HEK293 (cell line): ENCODE measurements around the gene PRDM7.

Experiments used
- CTCF ChIA-PET: fragments of 350-600 bp; formaldehyde crosslinking; extraction: SDS; loops from one replicate; lab custom pipeline; 2021; ENCODE audit warnings: antibody characterized with exemption; lab: Yijun Ruan, JAX
- POLR2A ChIA-PET: fragments of 300-600 bp; formaldehyde crosslinking; extraction: SDS; loops from one replicate; lab custom pipeline; 2020; ENCODE audit warnings: antibody characterized with exemption, inconsistent platforms; lab: Yijun Ruan, JAX
- H3K27ac ChIP-seq: fragments of 200-500 bp; sonication (Bioruptor generic); 2 replicates; pipeline ENCODE4 v1.5.1; 2014; ENCODE audit warnings: low read depth, low read length, control low read depth, inconsistent platforms; ENCODE audit errors: extremely low read depth
- H3K36me3 ChIP-seq, 2 experiments: fragments of 200-500 bp in 1 of 2; sonication (Bioruptor generic) in 1 of 2; 1 replicate in 1 of 2; 2 replicates in 1 of 2; pipeline ENCODE4 v1.5.1; 2014 to 2017; ENCODE audit warnings: inconsistent platforms in 2 of 2, low read length in 2 of 2; ENCODE audit not compliant: control insufficient read depth in 2 of 2, insufficient read depth in 1 of 2
- H3K4me1 ChIP-seq: fragments of 200-500 bp; sonication (Bioruptor generic); 2 replicates; pipeline ENCODE4 v1.5.1; 2014; ENCODE audit warnings: mild to moderate bottlenecking, low read length, inconsistent platforms; ENCODE audit not compliant: control insufficient read depth, insufficient read depth
- H3K4me3 ChIP-seq: 2 replicates; pipeline ENCODE4 v1.5.1; 2011; ENCODE audit warnings: low read depth, mild to moderate bottlenecking, control low read depth, low read length, moderate library complexity
- H3K9me3 ChIP-seq: fragments of 200-500 bp; sonication (Bioruptor generic); 2 replicates; pipeline ENCODE4 v1.5.1; 2014; ENCODE audit warnings: low read depth, low read length, inconsistent platforms; ENCODE audit not compliant: control insufficient read depth, insufficient read depth
- EGR2 ChIP-seq: fragments of 450-650 bp; formaldehyde crosslinking; IDR thresholded peaks from 2 replicates; pipeline ENCODE4 v1.5.1; 2016; ENCODE audit warnings: low read depth, missing biosample characterization, missing genetic modification characterization
- GFI1B ChIP-seq: fragments of 450-650 bp; formaldehyde crosslinking; IDR thresholded peaks from 2 replicates; pipeline ENCODE4 v1.5.1; 2016; ENCODE audit warnings: missing biosample characterization, missing genetic modification characterization
- GLIS2 ChIP-seq: fragments of 450-650 bp; formaldehyde crosslinking; IDR thresholded peaks from 2 replicates; pipeline ENCODE4 v1.5.1; 2016; ENCODE audit warnings: missing biosample characterization, missing genetic modification characterization
- HOXA7 ChIP-seq: sonication (generic); formaldehyde crosslinking; IDR thresholded peaks from 2 replicates; pipeline ENCODE4 v1.8.1; 2022; ENCODE audit warnings: missing genetic modification reagents, borderline replicate concordance
- KLF8 ChIP-seq: fragments of 450-650 bp; formaldehyde crosslinking; IDR thresholded peaks from 2 replicates; pipeline ENCODE4 v1.5.1; 2016; ENCODE audit warnings: missing biosample characterization, missing genetic modification characterization
- TRIM28 ChIP-seq: IDR thresholded peaks from 2 replicates; pipeline ENCODE4 v1.6.1; 2011; ENCODE audit warnings: low read length, control low read depth, borderline replicate concordance
- ZNF114 ChIP-seq: fragments of 450-650 bp; formaldehyde crosslinking; IDR thresholded peaks from 2 replicates; pipeline ENCODE4 v1.5.0; 2017; ENCODE audit warnings: missing biosample characterization, missing genetic modification characterization
- ZNF132 ChIP-seq: fragments of 450-650 bp; formaldehyde crosslinking; IDR thresholded peaks from 2 replicates; pipeline ENCODE4 v1.5.1; 2017; ENCODE audit warnings: missing biosample characterization, missing genetic modification characterization, borderline replicate concordance
- ZNF157 ChIP-seq: fragments of 450-650 bp; formaldehyde crosslinking; IDR thresholded peaks from 2 replicates; pipeline ENCODE4 v1.5.1; 2016; ENCODE audit warnings: missing biosample characterization, missing genetic modification characterization
- ZNF174 ChIP-seq: fragments of 450-650 bp; formaldehyde crosslinking; IDR thresholded peaks from 2 replicates; pipeline ENCODE4 v1.5.0; 2017; ENCODE audit warnings: missing biosample characterization, mild to moderate bottlenecking, missing genetic modification characterization
- ZNF211 ChIP-seq: fragments of 450-650 bp; formaldehyde crosslinking; IDR thresholded peaks from 2 replicates; pipeline ENCODE4 v1.5.1; 2016; ENCODE audit warnings: low read depth, missing biosample characterization, missing genetic modification characterization
- ZNF433 ChIP-seq: fragments of 450-650 bp; formaldehyde crosslinking; IDR thresholded peaks from 2 replicates; pipeline ENCODE4 v1.5.1; 2016; ENCODE audit warnings: missing biosample characterization, missing genetic modification characterization, low read depth
- ZNF48 ChIP-seq: fragments of 450-650 bp; formaldehyde crosslinking; IDR thresholded peaks from 2 replicates; pipeline ENCODE4 v1.5.1; 2016; ENCODE audit warnings: missing biosample characterization, missing genetic modification characterization
- ZNF549 ChIP-seq: fragments of 450-650 bp; IDR thresholded peaks from 2 replicates; pipeline ENCODE4 v1.5.1; 2018; ENCODE audit warnings: missing biosample characterization, missing genetic modification characterization, mild to moderate bottlenecking, inconsistent platforms, moderate library complexity
- ZNF610 ChIP-seq: fragments of 450-650 bp; formaldehyde crosslinking; IDR thresholded peaks from 2 replicates; pipeline ENCODE4 v1.5.1; 2016; ENCODE audit warnings: missing biosample characterization, missing genetic modification characterization, borderline replicate concordance
- ZNF621 ChIP-seq: fragments of 450-650 bp; formaldehyde crosslinking; IDR thresholded peaks from 2 replicates; pipeline ENCODE4 v1.5.1; 2017; ENCODE audit warnings: missing biosample characterization, missing genetic modification characterization
- ZNF776 ChIP-seq: fragments of 450-650 bp; formaldehyde crosslinking; IDR thresholded peaks from 2 replicates; pipeline ENCODE4 v1.5.0; 2017; ENCODE audit warnings: missing biosample characterization, missing genetic modification characterization, borderline replicate concordance
- ZNF843 ChIP-seq: fragments of 450-650 bp; formaldehyde crosslinking; IDR thresholded peaks from 2 replicates; pipeline ENCODE4 v1.5.1; 2016; ENCODE audit warnings: missing biosample characterization, missing genetic modification characterization
- ZSCAN16 ChIP-seq: fragments of 450-650 bp; formaldehyde crosslinking; IDR thresholded peaks from 2 replicates; pipeline ENCODE4 v1.5.1; 2016; ENCODE audit warnings: missing biosample characterization, missing genetic modification characterization
- TF ChIP-seq, protein P1 (sequence below): fragments of 450-650 bp; formaldehyde crosslinking; IDR thresholded peaks from 2 replicates; pipeline ENCODE4 v1.5.1; 2016; ENCODE audit warnings: missing biosample characterization, missing genetic modification characterization
- TF ChIP-seq, protein P2 (sequence below): fragments of 450-650 bp; formaldehyde crosslinking; IDR thresholded peaks from 2 replicates; pipeline ENCODE4 v1.5.1; 2016; ENCODE audit warnings: missing biosample characterization, missing genetic modification characterization, low read depth
- TF ChIP-seq, protein P3 (sequence below): fragments of 450-650 bp; formaldehyde crosslinking; IDR thresholded peaks from 2 replicates; pipeline ENCODE4 v1.5.1; 2016; ENCODE audit warnings: missing biosample characterization, missing genetic modification characterization
- TF ChIP-seq, protein P4 (sequence below): fragments of 450-650 bp; formaldehyde crosslinking; IDR thresholded peaks from 2 replicates; pipeline ENCODE4 v1.5.1; 2016; ENCODE audit warnings: missing biosample characterization, missing genetic modification characterization
- TF ChIP-seq, protein P5 (sequence below): fragments of 450-650 bp; formaldehyde crosslinking; conservative IDR thresholded peaks from 2 replicates; pipeline ENCODE4 v1.5.1; 2016; ENCODE audit warnings: low read depth, missing biosample characterization, missing genetic modification characterization
- TF ChIP-seq, protein P6 (sequence below): fragments of 450-650 bp; formaldehyde crosslinking; IDR thresholded peaks from 2 replicates; pipeline ENCODE4 v1.5.1; 2016; ENCODE audit warnings: missing biosample characterization, missing genetic modification characterization

The PRDM7 gene

DNA sequence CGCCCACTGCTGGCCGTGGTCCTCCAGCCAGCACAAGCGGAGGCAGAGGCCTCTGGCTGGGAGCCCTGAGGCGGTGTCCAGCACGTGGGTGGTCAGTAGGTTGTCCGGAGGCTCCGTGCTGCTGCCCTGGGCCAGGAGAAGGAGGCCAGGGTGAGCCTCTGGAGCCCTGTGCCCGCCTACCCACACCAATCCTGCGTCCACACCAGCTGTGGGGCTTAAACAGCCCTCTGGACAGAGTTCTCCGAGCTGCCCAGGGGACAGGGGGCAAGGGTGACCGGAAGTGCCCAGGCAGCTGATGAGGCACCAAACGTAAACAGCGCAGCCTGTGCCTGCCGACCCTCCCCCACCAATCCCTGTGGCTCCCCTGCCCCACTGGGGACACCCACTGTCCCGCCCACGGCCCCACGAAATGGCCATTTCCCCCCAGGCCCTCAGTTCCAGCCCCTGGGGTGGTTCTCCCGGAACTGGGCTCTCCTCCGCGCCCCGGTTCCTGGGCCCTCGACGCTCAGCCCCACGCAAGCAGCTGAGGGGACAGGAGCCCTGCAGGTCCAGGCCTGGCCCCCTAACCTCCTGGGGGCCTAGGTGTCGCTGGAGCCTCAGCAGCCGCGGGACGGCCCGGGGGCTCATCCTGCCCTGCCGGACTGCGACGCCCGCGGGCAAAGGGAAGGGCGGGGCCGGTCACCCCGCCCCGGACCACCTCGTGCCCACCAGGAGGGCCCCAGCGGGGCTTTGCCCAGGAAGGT is 30.0 kb downstream of the PRDM7 start:
- peaks cover 0 to 25% of the 10 kb centered on the region in 2 experiments; a peak in 1 of 3 replicates for H3K36me3 ChIP-seq
- H3K9me3 ChIP-seq: no peaks in the 10 kb centered on the region
- peak overlapping the region; percentile 43; the same call in 1 of the 2 replicates for H3K27ac ChIP-seq
- H3K4me1 ChIP-seq: no peaks in the 10 kb centered on the region
- peak overlapping the region; percentile 12 for H3K4me3 ChIP-seq
- POLR2A ChIA-PET: no interaction called here
- CTCF ChIA-PET: interaction anchor here (1.1 kb wide), 1 partner anchor 12 kb away, joined by 5 read pairs; no protein-coding TSS in a partner anchor
- TF ChIP-seq ZNF114 (no peak), ZNF48 (tag by site-specific recombination) (no peak), ZNF549 (no peak), ZSCAN16 (tag by site-specific recombination) (no peak), ZNF132 (tag by site-specific recombination) (no peak), ZNF610 (tag by site-specific recombination) (no peak), ZNF157 (no peak), KLF8 (tag by site-specific recombination) (no peak; the same call in 1 of the 2 replicates), ZNF621 (tag by site-specific recombination) (no peak), GFI1B (tag by site-specific recombination) (no peak), ZNF776 (tag by site-specific recombination) (no peak), HOXA7 (CRISPR knock-in tag) (no peak), ZNF174 (tag by site-specific recombination) (no peak), TRIM28 (no peak), GLIS2 (tag by site-specific recombination) (peak; percentile 70), ZNF843 (no peak), ZNF211 (tag by site-specific recombination) (no peak), ZNF433 (tag by site-specific recombination) (no peak), EGR2 (peak; percentile 86)
- TF ChIP-seq, protein P1, sequence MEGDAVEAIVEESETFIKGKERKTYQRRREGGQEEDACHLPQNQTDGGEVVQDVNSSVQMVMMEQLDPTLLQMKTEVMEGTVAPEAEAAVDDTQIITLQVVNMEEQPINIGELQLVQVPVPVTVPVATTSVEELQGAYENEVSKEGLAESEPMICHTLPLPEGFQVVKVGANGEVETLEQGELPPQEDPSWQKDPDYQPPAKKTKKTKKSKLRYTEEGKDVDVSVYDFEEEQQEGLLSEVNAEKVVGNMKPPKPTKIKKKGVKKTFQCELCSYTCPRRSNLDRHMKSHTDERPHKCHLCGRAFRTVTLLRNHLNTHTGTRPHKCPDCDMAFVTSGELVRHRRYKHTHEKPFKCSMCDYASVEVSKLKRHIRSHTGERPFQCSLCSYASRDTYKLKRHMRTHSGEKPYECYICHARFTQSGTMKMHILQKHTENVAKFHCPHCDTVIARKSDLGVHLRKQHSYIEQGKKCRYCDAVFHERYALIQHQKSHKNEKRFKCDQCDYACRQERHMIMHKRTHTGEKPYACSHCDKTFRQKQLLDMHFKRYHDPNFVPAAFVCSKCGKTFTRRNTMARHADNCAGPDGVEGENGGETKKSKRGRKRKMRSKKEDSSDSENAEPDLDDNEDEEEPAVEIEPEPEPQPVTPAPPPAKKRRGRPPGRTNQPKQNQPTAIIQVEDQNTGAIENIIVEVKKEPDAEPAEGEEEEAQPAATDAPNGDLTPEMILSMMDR (tag by site-specific recombination): 0 out of 2 replicates have a peak, but pooled peaks have one; percentile 2
- TF ChIP-seq, protein P2, sequence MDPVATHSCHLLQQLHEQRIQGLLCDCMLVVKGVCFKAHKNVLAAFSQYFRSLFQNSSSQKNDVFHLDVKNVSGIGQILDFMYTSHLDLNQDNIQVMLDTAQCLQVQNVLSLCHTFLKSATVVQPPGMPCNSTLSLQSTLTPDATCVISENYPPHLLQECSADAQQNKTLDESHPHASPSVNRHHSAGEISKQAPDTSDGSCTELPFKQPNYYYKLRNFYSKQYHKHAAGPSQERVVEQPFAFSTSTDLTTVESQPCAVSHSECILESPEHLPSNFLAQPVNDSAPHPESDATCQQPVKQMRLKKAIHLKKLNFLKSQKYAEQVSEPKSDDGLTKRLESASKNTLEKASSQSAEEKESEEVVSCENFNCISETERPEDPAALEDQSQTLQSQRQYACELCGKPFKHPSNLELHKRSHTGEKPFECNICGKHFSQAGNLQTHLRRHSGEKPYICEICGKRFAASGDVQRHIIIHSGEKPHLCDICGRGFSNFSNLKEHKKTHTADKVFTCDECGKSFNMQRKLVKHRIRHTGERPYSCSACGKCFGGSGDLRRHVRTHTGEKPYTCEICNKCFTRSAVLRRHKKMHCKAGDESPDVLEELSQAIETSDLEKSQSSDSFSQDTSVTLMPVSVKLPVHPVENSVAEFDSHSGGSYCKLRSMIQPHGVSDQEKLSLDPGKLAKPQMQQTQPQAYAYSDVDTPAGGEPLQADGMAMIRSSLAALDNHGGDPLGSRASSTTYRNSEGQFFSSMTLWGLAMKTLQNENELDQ: no peak
- TF ChIP-seq, protein P3, sequence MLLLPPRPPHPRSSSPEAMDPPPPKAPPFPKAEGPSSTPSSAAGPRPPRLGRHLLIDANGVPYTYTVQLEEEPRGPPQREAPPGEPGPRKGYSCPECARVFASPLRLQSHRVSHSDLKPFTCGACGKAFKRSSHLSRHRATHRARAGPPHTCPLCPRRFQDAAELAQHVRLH: no peak
- TF ChIP-seq, protein P4, sequence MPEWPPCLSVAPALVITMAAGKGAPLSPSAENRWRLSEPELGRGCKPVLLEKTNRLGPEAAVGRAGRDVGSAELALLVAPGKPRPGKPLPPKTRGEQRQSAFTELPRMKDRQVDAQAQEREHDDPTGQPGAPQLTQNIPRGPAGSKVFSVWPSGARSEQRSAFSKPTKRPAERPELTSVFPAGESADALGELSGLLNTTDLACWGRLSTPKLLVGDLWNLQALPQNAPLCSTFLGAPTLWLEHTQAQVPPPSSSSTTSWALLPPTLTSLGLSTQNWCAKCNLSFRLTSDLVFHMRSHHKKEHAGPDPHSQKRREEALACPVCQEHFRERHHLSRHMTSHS (tag by site-specific recombination): no peak
- TF ChIP-seq, protein P5, sequence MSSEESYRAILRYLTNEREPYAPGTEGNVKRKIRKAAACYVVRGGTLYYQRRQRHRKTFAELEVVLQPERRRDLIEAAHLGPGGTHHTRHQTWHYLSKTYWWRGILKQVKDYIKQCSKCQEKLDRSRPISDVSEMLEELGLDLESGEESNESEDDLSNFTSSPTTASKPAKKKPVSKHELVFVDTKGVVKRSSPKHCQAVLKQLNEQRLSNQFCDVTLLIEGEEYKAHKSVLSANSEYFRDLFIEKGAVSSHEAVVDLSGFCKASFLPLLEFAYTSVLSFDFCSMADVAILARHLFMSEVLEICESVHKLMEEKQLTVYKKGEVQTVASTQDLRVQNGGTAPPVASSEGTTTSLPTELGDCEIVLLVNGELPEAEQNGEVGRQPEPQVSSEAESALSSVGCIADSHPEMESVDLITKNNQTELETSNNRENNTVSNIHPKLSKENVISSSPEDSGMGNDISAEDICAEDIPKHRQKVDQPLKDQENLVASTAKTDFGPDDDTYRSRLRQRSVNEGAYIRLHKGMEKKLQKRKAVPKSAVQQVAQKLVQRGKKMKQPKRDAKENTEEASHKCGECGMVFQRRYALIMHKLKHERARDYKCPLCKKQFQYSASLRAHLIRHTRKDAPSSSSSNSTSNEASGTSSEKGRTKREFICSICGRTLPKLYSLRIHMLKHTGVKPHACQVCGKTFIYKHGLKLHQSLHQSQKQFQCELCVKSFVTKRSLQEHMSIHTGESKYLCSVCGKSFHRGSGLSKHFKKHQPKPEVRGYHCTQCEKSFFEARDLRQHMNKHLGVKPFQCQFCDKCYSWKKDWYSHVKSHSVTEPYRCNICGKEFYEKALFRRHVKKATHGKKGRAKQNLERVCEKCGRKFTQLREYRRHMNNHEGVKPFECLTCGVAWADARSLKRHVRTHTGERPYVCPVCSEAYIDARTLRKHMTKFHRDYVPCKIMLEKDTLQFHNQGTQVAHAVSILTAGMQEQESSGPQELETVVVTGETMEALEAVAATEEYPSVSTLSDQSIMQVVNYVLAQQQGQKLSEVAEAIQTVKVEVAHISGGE: no peak
- TF ChIP-seq, protein P6, sequence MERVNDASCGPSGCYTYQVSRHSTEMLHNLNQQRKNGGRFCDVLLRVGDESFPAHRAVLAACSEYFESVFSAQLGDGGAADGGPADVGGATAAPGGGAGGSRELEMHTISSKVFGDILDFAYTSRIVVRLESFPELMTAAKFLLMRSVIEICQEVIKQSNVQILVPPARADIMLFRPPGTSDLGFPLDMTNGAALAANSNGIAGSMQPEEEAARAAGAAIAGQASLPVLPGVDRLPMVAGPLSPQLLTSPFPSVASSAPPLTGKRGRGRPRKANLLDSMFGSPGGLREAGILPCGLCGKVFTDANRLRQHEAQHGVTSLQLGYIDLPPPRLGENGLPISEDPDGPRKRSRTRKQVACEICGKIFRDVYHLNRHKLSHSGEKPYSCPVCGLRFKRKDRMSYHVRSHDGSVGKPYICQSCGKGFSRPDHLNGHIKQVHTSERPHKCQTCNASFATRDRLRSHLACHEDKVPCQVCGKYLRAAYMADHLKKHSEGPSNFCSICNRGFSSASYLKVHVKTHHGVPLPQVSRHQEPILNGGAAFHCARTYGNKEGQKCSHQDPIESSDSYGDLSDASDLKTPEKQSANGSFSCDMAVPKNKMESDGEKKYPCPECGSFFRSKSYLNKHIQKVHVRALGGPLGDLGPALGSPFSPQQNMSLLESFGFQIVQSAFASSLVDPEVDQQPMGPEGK (tag by site-specific recombination): peak; percentile 48
